ENCODE data around the gene IQCM. TPM values are rescaled to one million over a fixed set of nuclear protein-coding genes. Genes with fewer than 3 reads are reported as not detected.

Gene IQCM
- total RNA-seq, 2 experiments from 2014 or later, result not detected

DNA sequence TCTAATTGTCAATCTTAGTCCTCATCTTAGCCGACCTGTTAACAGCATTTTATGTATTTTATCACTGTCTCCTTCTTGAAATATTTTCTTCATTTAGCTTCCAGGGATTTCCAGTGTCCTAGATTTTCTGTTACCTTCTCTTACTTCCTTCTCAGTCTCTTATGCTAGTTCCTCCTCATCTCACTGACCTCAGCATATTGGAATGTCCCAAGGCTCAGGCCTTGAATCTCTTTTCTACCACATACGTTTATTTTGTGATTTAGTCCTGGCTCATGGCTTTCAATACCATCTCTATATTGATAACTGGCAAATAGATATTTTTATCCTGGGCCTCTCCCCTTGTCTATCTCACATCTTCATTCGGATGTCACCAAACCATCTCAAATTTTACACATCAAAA lies 61.1 kb downstream of the IQCM start:
- H3K4me2 ChIP-seq (ENCODE audit: low read length), result no peak overlapping the region
- BruUV-seq (replicated peaks), result no TSS peak
- no peaks in the 10 kb centered on the region for H3K4me1 ChIP-seq (ENCODE audit: insufficient read depth, low read length, poor library complexity, severe bottlenecking)
- no peaks in the 10 kb centered on the region for H3K9me3 ChIP-seq (ENCODE audit: low read length)
- no peaks in the 10 kb centered on the region for H3K9me2 ChIP-seq (ENCODE audit: insufficient read depth, low read length)
- TF ChIP-seq, protein P1, sequence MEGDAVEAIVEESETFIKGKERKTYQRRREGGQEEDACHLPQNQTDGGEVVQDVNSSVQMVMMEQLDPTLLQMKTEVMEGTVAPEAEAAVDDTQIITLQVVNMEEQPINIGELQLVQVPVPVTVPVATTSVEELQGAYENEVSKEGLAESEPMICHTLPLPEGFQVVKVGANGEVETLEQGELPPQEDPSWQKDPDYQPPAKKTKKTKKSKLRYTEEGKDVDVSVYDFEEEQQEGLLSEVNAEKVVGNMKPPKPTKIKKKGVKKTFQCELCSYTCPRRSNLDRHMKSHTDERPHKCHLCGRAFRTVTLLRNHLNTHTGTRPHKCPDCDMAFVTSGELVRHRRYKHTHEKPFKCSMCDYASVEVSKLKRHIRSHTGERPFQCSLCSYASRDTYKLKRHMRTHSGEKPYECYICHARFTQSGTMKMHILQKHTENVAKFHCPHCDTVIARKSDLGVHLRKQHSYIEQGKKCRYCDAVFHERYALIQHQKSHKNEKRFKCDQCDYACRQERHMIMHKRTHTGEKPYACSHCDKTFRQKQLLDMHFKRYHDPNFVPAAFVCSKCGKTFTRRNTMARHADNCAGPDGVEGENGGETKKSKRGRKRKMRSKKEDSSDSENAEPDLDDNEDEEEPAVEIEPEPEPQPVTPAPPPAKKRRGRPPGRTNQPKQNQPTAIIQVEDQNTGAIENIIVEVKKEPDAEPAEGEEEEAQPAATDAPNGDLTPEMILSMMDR (conservative IDR thresholded peaks at IDR 0.05; ENCODE audit: low read length), result no peak
- no peak for TF ChIP-seq EZH2phosphoT487 (IDR thresholded peaks at IDR 0.05; ENCODE audit: borderline replicate concordance, low read depth, low read length)
- no peak overlapping the region for H3K27ac ChIP-seq (ENCODE audit: low read depth, low read length, poor library complexity, severe bottlenecking)
- H4K20me1 ChIP-seq (ENCODE audit: insufficient read depth, low read length), result no peaks in the 10 kb centered on the region
- no peak overlapping the region for H3K4me3 ChIP-seq (ENCODE audit: low read depth, low read length, poor library complexity, severe bottlenecking)
- no peaks in the 10 kb centered on the region for H3K79me2 ChIP-seq (ENCODE audit: insufficient read depth, low read depth, low read length)
- DNase-seq (ENCODE audit: low spot score), result no peak
- intact Hi-C loops (cut with micrococcal nuclease; ENCODE audit: unreplicated experiment), result no loop called here
- H3K36me3 ChIP-seq (ENCODE audit: insufficient read depth, low read length), result no peaks in the 10 kb centered on the region
- CTCF ChIA-PET (ENCODE audit: unreplicated experiment), result no interaction called here
- H2AFZ ChIP-seq (ENCODE audit: low read length), result no peak overlapping the region
- POLR2A ChIA-PET, result interaction anchor here (1.0 kb wide), 1 partner anchor 8 kb away, joined by 4 read pairs; no protein-coding TSS in a partner anchor

DNA sequence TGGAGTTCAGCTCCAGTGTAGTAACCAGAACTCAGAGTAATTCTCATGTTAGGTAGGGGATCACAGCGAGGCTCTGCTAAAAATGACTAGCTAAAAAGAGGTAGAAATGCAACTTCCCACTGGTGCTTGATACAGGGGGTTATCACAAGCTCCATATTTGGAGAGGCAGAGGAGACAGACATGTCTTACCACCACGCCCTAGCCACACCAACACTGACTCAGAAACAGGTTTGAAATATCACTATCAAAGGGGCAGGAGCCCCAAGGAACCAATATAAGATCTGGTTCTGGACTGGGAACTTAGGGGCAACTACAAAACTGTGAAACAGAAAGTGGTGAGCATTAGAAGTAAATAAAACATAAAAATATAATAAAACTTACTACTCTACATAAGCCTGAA lies 62.9 kb downstream of the IQCM start:
- H3K27ac ChIP-seq (ENCODE audit: low read depth, low read length, poor library complexity, severe bottlenecking), result no peak overlapping the region
- H2AFZ ChIP-seq (ENCODE audit: low read length), result no peak overlapping the region
- ChIA-PET CTCF (ENCODE audit: unreplicated experiment) (no interaction called here), POLR2A (no interaction called here)
- DNase-seq (ENCODE audit: low spot score), result no peak
- H4K20me1 ChIP-seq (ENCODE audit: insufficient read depth, low read length), result no peaks in the 10 kb centered on the region
- no peaks in the 10 kb centered on the region for H3K79me2 ChIP-seq (ENCODE audit: insufficient read depth, low read depth, low read length)
- intact Hi-C loops (cut with micrococcal nuclease; ENCODE audit: unreplicated experiment), result no loop called here
- no peak overlapping the region for H3K4me2 ChIP-seq (ENCODE audit: low read length)
- no peaks in the 10 kb centered on the region for H3K9me3 ChIP-seq (ENCODE audit: low read length)
- no peak for TF ChIP-seq EZH2phosphoT487 (IDR thresholded peaks at IDR 0.05; ENCODE audit: borderline replicate concordance, low read depth, low read length)
- TF ChIP-seq, protein P1 (conservative IDR thresholded peaks at IDR 0.05; ENCODE audit: low read length), result no peak
- no TSS peak for BruUV-seq (replicated peaks)
- H3K4me3 ChIP-seq (ENCODE audit: low read depth, low read length, poor library complexity, severe bottlenecking), result no peak overlapping the region
- no peaks in the 10 kb centered on the region for H3K4me1 ChIP-seq (ENCODE audit: insufficient read depth, low read length, poor library complexity, severe bottlenecking)
- H3K36me3 ChIP-seq (ENCODE audit: insufficient read depth, low read length), result no peaks in the 10 kb centered on the region
- H3K9me2 ChIP-seq (ENCODE audit: insufficient read depth, low read length), result no peaks in the 10 kb centered on the region

DNA sequence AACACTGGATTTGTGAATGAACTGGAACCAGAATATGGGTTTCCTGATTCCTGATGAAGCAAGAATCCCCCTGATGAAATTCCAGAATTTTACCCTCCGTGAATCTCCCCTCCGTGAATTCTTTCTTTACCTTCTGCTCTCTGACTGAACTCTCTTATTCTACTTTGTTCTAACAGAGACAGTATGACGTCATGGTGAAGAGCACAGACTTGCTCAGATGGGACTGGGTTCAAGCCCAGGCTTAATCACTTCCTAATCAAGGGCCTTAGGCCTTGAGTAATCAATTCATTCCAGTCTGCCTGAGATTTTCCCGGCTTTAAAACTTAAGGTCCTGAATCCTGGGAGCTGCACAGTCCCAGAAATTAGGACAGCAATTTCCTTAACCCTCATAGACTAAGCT lies 64.5 kb downstream of the IQCM start:
- H3K4me3 ChIP-seq (ENCODE audit: low read depth, low read length, poor library complexity, severe bottlenecking), result no peak overlapping the region
- H4K20me1 ChIP-seq (ENCODE audit: insufficient read depth, low read length), result no peaks in the 10 kb centered on the region
- ChIA-PET CTCF (ENCODE audit: unreplicated experiment) (no interaction called here), POLR2A (no interaction called here)
- no peak overlapping the region for H3K4me2 ChIP-seq (ENCODE audit: low read length)
- no TSS peak for BruUV-seq (replicated peaks)
- no peaks in the 10 kb centered on the region for H3K79me2 ChIP-seq (ENCODE audit: insufficient read depth, low read depth, low read length)
- no peak overlapping the region for H2AFZ ChIP-seq (ENCODE audit: low read length)
- no peaks in the 10 kb centered on the region for H3K4me1 ChIP-seq (ENCODE audit: insufficient read depth, low read length, poor library complexity, severe bottlenecking)
- H3K9me2 ChIP-seq (ENCODE audit: insufficient read depth, low read length), result no peaks in the 10 kb centered on the region
- intact Hi-C loops (cut with micrococcal nuclease; ENCODE audit: unreplicated experiment), result no loop called here
- no peak for DNase-seq (ENCODE audit: low spot score)
- no peak for TF ChIP-seq EZH2phosphoT487 (IDR thresholded peaks at IDR 0.05; ENCODE audit: borderline replicate concordance, low read depth, low read length)
- TF ChIP-seq, protein P1 (conservative IDR thresholded peaks at IDR 0.05; ENCODE audit: low read length), result no peak
- no peak overlapping the region for H3K27ac ChIP-seq (ENCODE audit: low read depth, low read length, poor library complexity, severe bottlenecking)
- H3K36me3 ChIP-seq (ENCODE audit: insufficient read depth, low read length), result no peaks in the 10 kb centered on the region
- no peaks in the 10 kb centered on the region for H3K9me3 ChIP-seq (ENCODE audit: low read length)
